GM08714 (cell line): Measurements from ENCODE around the gene PEDS1.
A peak's percentile ranks its signal among the peaks of the same experiment; 100 is the strongest.

Source experiments
- H3K4me3 ChIP-seq: fragments of 200-500 bp; sonication (Bioruptor generic); 2 replicates; pipeline ENCODE4 v1.5.1; 2014; ENCODE audit warnings: mild to moderate bottlenecking, low read length, inconsistent platforms
- ZNF274 ChIP-seq: IDR thresholded peaks from 2 replicates; pipeline ENCODE4 v1.6.1; 2012; ENCODE audit warnings: mild to moderate bottlenecking, low read depth, low read length

The PEDS1 gene

DNA sequence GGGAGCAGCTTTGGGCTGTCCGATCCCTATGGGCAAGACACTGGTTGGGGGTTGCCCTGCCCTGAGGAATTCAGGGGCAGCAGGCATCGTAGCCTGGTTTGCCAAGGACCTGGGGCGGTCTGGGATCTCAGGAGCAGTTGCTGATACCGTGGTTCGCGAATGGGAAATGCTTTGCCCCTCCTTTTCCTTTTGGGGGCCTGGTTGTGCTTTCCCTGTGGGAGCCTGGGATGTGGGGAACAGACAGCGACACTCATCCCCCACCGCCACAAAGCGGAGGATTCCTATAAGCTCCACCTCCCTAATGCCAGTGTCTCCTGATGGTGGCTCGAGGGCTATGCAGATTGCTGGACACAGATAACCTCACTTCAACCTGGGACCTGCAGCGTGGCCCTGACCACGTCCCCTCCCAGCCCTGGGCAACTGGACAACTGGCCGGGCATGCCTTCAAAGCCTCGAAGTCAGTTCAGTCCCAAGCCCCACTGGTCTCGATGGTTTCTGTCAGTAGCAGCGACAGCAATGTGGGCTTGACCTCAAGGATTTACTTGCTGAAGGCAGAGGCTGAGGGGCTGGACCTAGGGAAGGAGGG lies 40.4 kb upstream of the PEDS1 start:
- TF ChIP-seq ZNF274: no peak

DNA sequence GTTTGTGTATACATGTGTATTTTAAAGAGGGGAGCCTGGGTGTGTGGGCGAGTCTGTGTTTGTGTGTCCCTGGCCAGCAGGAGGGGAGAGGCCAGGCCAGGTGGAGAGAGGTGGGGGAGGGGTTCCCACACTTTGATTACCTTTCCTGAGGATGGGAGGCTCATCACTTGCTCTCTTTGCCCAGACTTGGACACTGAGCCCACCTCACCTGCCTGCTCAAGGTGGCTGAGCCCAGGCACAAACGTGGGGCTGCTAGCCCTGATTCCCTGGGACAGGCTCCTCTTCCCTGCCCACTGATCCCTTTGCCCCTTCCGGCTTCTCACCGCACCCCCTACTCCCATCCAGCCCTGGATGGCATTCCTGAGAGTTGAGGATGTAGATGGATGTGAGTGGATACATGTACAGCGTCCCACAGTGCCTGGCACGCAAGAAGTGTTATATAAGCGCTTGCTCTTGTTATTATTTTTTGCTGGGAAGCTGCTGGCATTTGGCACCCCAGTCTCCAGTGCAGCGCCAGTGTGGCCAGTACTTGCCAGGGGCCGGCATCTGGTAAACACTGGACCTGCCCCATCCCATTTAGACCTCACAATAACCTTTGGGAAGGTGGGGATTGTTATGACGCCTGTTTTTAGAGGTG lies 39.8 kb upstream of the PEDS1 start:
- no peak for TF ChIP-seq ZNF274
- H3K4me3 ChIP-seq: peak overlapping the region; percentile 66; the same call in 1 of the 2 replicates

More for the DNA sequence above, 40.4 kb upstream of the PEDS1 start:
- no peak overlapping the region for H3K4me3 ChIP-seq

DNA sequence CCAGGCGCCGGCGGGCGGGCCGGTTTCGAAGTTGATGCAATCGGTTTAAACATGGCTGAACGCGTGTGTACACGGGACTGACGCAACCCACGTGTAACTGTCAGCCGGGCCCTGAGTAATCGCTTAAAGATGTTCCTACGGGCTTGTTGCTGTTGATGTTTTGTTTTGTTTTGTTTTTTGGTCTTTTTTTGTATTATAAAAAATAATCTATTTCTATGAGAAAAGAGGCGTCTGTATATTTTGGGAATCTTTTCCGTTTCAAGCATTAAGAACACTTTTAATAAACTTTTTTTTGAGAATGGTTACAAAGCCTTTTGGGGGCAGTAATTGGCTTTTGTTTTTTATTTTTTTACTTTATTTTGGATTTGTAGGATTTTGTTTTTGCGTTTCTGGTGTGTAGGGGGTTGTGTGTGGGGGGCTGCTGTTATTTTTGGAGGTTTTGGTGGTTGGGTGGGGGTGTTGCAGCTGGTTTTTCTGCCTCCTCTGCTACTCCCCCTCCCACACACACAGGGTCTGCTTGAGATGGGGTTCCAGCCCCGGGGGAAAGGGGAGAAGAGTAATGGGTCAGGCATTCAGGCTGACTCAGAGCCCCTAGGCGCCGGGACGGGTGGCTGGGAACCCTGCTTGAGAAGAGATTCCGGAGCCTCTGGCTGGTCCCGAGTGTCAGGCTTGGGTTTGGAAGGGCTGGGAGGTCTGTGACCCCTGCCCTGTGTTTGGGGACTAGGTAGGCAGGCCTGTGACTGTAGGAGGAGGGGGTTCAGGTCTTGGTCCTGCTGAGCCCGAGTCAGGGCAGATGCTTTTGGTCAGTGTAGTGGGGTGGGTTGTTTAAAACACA lies 39.1 kb upstream of the PEDS1 start:
- H3K4me3 ChIP-seq: peak overlapping the region; percentile 66
- no peak for TF ChIP-seq ZNF274

GRCh38 chr20:50191544-50192363 lies 38.2 kb upstream of the PEDS1 start:
- TF ChIP-seq ZNF274: no peak

GRCh38 chr20:50191065-50191543 lies 37.6 kb upstream of the PEDS1 start:
- TF ChIP-seq ZNF274: no peak
- H3K4me3 ChIP-seq: peak overlapping the region; percentile 66; the same call in 1 of the 2 replicates

More at GRCh38 chr20:50191544-50192363, 38.2 kb upstream of the PEDS1 start:
- peak overlapping the region; percentile 66 for H3K4me3 ChIP-seq

- H3K4me3 ChIP-seq: peak within 1 kb of the TSS; percentile 66
- TF ChIP-seq ZNF274: no peak
These were observed 36.9 kb upstream of the PEDS1 start, which contains the start of gene CEBPB for GRCh38 chr20:50190251-50191064. Gene CEBPB, plus strand, starts transcription at chr20:50190830. Its CDS starts 204 bp downstream, at chr20:50191034.

GRCh38 chr20:50189681-50190250 lies 36.2 kb upstream of the PEDS1 start:
- TF ChIP-seq ZNF274: no peak
- no peak overlapping the region for H3K4me3 ChIP-seq

DNA sequence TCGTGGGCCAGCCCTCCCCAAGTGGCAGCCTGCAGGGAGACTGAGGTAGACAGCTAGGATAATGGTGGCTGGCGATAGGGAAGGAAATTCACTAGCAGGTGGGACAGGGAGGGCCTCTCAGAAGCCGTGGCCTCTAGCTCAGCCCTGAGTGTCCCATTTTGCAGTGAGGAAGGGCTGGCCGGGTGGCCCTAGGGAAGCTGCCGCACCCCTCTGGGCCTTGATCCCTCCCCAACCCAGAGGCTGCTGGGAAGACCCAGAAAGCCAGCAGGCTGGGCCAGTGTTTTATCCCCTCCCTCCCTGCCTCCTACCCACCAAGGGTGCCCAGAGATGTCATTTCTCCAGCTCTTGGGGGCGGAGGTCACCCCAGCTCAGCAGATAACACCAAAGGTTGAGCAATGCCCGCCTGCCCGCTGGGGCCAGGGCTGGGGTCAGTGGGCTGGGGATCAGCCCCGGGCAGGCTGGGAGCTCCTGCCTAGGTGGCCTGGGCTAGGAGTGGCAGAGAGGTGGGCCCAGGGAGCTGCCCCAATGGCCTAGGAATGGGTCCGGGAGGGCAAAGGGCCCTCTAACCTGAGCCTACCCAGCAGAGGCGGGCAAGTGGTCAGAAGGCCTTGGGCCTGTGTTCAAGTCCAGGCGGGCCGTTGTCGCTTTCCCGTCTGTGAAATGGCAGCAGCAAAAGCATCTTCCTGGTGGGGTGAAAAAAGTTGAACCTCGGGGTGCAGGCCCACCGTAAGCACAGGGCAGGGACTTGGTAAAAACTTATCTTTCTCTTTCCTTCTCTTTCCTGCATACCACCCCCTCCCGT lies 35.6 kb upstream of the PEDS1 start:
- no peak overlapping the region for H3K4me3 ChIP-seq
- TF ChIP-seq ZNF274: no peak

DNA sequence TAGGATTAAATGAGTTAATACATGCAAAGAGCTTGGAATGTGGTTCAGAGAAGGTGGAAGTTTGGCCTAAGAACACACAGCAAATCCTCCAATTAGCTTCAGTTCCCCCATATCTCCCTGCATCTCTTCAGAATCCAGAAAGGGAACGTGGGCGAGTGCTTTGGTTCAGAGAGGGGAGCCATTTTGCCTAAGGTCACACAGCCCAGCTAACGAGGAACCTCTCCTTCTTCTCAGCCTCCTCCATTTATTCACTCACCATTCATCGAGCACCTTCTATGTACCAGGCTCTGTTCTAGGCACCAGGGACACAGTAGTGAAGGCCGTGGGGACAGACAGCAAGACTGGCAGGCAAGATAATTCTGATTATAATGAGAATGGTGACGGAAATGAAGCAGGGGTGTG lies 34.8 kb upstream of the PEDS1 start:
- H3K4me3 ChIP-seq: no peak overlapping the region
- TF ChIP-seq ZNF274: no peak

- no peak for TF ChIP-seq ZNF274
- no peak overlapping the region for H3K4me3 ChIP-seq
These were observed 34.0 kb upstream of the PEDS1 start for GRCh38 chr20:50187403-50188051.

DNA sequence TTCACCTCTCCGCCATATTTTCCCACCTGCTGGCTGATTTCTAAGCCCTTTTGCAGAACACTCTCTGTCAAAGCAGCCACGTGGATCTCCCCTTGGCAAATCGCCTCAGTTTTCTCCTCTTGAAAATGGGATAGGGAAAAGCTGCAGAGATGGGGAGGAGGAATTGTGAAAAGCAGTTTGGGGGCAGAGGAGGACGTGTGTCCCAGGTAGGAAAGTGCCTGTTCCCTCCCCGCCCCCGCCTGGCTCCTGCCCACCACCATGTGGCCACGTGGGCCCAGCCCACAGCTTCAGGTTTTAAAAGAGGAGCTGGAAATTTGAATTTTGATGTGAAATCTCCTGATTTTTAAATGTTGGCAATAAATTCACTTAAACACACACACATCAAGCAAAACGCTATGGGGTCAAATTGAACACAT lies 33.5 kb upstream of the PEDS1 start:
- TF ChIP-seq ZNF274: no peak
- no peak overlapping the region for H3K4me3 ChIP-seq
